Measurements from ENCODE around the gene NPFF. TPM values are rescaled to one million over a fixed set of nuclear protein-coding genes. Genes with fewer than 3 reads are reported as not detected.

NPFF gene
- total and polyA plus RNA-seq, 11 donors: not detected

DNA sequence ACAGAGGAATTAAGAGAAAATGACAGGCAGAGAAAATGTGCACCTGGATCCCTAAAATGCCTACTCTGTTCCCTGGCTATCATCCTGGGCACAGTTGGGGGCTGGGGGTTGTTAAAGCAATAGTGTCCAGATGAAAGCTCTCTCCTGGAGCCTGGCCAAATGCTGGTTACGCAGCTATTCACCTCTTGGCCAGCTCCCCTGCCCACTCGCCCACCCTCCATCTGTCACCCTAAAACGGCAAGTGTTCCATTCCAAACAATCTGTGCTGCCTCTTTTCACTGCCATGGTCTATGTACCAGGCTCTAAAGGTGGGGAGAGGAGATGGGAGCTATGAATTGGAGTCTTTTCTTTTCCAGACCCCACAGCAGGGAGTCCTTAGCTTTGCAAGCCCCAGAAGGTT is 24.7 kb upstream of the NPFF start:
- Histone ChIP-seq H3K36me3 (peaks cover 8 to 99% (median 98%) of the 10 kb centered on the region in 9 donors), H3K4me3 (no peak overlapping the region), H3K4me1 (peaks cover 0 to 20% (median 0%) of the 10 kb centered on the region in 12 donors), H3K27me3 (no peaks in the 10 kb centered on the region), H3K27ac (no peak overlapping the region), H3K9me3 (no peaks in the 10 kb centered on the region)
- DNase-seq: no peak
- ATAC-seq: peak in 1 of 4 donors; percentile 33
- 62 to 77% (median 68%) methylated on average over 3 of the region's 3 CpGs for WGBS, 4 donors
- intact Hi-C loops (cut with DNase I): loop anchor here in 1 of 10 donors (10.0 kb wide), 1 partner anchor 213 kb away; no protein-coding TSS in a partner anchor
- TF ChIP-seq POLR2A (IDR thresholded peaks at IDR 0.05): no peak
- TF ChIP-seq, protein P1, sequence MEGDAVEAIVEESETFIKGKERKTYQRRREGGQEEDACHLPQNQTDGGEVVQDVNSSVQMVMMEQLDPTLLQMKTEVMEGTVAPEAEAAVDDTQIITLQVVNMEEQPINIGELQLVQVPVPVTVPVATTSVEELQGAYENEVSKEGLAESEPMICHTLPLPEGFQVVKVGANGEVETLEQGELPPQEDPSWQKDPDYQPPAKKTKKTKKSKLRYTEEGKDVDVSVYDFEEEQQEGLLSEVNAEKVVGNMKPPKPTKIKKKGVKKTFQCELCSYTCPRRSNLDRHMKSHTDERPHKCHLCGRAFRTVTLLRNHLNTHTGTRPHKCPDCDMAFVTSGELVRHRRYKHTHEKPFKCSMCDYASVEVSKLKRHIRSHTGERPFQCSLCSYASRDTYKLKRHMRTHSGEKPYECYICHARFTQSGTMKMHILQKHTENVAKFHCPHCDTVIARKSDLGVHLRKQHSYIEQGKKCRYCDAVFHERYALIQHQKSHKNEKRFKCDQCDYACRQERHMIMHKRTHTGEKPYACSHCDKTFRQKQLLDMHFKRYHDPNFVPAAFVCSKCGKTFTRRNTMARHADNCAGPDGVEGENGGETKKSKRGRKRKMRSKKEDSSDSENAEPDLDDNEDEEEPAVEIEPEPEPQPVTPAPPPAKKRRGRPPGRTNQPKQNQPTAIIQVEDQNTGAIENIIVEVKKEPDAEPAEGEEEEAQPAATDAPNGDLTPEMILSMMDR (IDR thresholded peaks at IDR 0.05): no peak

DNA sequence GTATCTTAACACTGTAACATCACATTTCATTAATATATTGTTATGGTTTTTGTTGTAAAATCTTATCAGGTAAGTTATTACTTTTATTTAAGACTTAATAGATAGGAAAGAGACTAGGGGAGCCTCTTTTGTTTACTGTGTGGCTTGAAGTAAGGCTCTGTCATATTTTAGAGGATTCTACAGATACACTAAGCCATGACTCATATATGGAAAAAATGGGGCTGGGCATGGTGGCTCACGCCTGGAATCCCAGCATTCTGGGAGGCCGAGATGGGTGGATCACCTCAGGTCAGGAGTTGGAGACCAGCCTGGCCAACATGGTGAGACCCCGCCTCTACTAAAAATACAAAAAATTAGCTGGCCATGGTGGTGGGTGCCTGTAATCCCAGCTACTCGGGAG is 23.6 kb upstream of the NPFF start:
- Histone ChIP-seq H3K4me3 (no peak overlapping the region), H3K27me3 (no peaks in the 10 kb centered on the region), H3K36me3 (peaks cover 8 to 99% (median 97%) of the 10 kb centered on the region in 9 donors), H3K4me1 (peaks cover 0 to 13% (median 0%) of the 10 kb centered on the region in 12 donors), H3K27ac (no peak overlapping the region), H3K9me3 (no peaks in the 10 kb centered on the region)
- WGBS, 4 donors: 84 to 95% (median 93%) methylated on average over 4 of the region's 4 CpGs
- intact Hi-C loops (cut with DNase I): loop anchor here in 1 of 10 donors (10.0 kb wide), 1 partner anchor 214 kb away; no protein-coding TSS in a partner anchor
- DNase-seq: no peak
- no peak for TF ChIP-seq POLR2A (IDR thresholded peaks at IDR 0.05)
- TF ChIP-seq, protein P1 (IDR thresholded peaks at IDR 0.05): no peak
- ATAC-seq: no peak

DNA sequence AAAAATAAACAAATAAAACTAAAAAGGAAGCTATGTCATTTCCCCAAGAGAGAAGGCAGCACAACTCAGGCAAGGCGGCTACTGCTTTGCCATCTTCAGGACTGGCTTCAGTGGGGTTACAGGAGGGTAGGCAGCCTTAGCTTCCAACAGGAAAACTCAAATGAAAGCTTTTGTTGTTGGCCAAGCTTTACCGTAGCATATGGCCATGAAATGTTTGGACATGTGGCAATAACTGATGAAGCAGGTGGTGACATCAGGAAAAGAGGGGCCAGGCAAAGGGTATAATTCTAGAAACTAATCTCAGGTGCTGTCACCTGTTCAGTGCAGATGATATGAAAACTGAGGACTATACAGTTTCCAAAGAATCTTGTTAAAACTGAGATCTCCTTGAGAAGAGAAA is 22.8 kb upstream of the NPFF start:
- DNase-seq: no peak
- TF ChIP-seq POLR2A (IDR thresholded peaks at IDR 0.05): no peak
- TF ChIP-seq, protein P1 (IDR thresholded peaks at IDR 0.05): no peak
- peaks cover 6 to 99% (median 97%) of the 10 kb centered on the region in 9 donors for H3K36me3 ChIP-seq
- H3K27me3 ChIP-seq: no peaks in the 10 kb centered on the region
- H3K4me1 ChIP-seq: peaks cover 0 to 10% (median 0%) of the 10 kb centered on the region in 12 donors
- no peak overlapping the region for H3K27ac ChIP-seq
- H3K4me3 ChIP-seq: no peak overlapping the region
- WGBS, 4 donors: 93 to 100% (median 96%) methylated on average over 2 of the region's 2 CpGs
- ATAC-seq: no peak
- H3K9me3 ChIP-seq: no peaks in the 10 kb centered on the region
- intact Hi-C loops (cut with DNase I): loop anchor here in 1 of 10 donors (10.0 kb wide), 1 partner anchor 215 kb away; no protein-coding TSS in a partner anchor

DNA sequence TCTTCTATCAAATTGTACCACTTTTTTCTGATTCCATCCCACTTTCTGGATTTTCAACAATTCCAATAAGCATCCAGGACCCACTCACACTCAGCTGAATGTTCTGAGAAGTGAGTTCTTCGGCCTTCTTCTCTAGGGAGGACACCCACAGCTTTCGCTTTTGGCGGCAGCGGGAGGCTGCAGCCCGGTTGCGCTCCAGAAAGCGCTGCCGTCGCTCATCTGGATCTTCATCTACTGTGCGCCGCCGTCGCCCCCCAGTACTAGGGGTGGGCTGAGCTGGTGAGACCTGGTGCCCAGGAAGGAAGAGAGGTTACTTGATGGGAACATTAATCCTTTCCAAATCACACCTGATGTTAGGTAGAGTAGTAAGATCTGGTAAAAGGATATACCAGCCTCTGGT is 17.2 kb upstream of the NPFF start:
- Histone ChIP-seq H3K9me3 (no peaks in the 10 kb centered on the region), H3K27me3 (no peaks in the 10 kb centered on the region), H3K36me3 (peaks cover 0 to 100% (median 99%) of the 10 kb centered on the region in 9 donors), H3K4me3 (no peak overlapping the region), H3K27ac (no peak overlapping the region), H3K4me1 (no peaks in the 10 kb centered on the region)
- TF ChIP-seq POLR2A (IDR thresholded peaks at IDR 0.05): no peak
- TF ChIP-seq, protein P1 (IDR thresholded peaks at IDR 0.05): no peak
- no peak for ATAC-seq
- WGBS, 4 donors: 95 to 96% (median 96%) methylated on average over 13 of the region's 13 CpGs
- no peak for DNase-seq
- intact Hi-C loops (cut with DNase I): no loop called here
